Neuronal stem cell (in vitro differentiated cells): ENCODE results near the gene RABIF. TPM values are rescaled to one million over a fixed set of nuclear protein-coding genes. Genes with fewer than 3 reads are reported as not detected.
"Not testable (repeated sequence)": the region's sequence is repeated elsewhere in the genome, so short reads cannot be mapped to it uniquely, and the experiment has no call there.

Experiments used
- DNase-seq: peaks from one replicate; pipeline ENCODE4 v3.0.0-alpha.2; 2013; ENCODE audit warnings: low spot score
- H2AFZ ChIP-seq: one replicate; pipeline ENCODE4 v1.6.1; 2013; ENCODE audit warnings: mild to moderate bottlenecking, low read length, inconsistent platforms
- H2AK5ac ChIP-seq: 2 replicates; pipeline ENCODE4 v1.6.1; 2013; ENCODE audit warnings: low read depth, mild to moderate bottlenecking, inconsistent platforms, low read length, moderate library complexity, mixed read lengths
- H2BK120ac ChIP-seq: 2 replicates; pipeline ENCODE4 v1.6.1; 2013; ENCODE audit warnings: low read depth, mild to moderate bottlenecking, inconsistent platforms, low read length, moderate library complexity, mixed read lengths
- H2BK12ac ChIP-seq: one replicate; pipeline ENCODE4 v1.6.1; 2013; ENCODE audit warnings: low read length, inconsistent platforms
- H2BK15ac ChIP-seq: 2 replicates; pipeline ENCODE4 v1.6.1; 2013; ENCODE audit warnings: mild to moderate bottlenecking, low read length, inconsistent platforms, mixed read lengths
- H2BK5ac ChIP-seq: one replicate; pipeline ENCODE4 v1.6.1; 2013; ENCODE audit warnings: inconsistent platforms, mild to moderate bottlenecking, low read length, moderate library complexity
- H3K14ac ChIP-seq: one replicate; pipeline ENCODE4 v1.6.1; 2013; ENCODE audit warnings: low read length, inconsistent platforms
- H3K18ac ChIP-seq: 2 replicates; pipeline ENCODE4 v1.6.1; 2013; ENCODE audit warnings: low read length, inconsistent platforms
- H3K23ac ChIP-seq: 2 replicates; pipeline ENCODE4 v1.6.1; 2013; ENCODE audit warnings: low read depth, mild to moderate bottlenecking, mixed read lengths, low read length, inconsistent platforms; ENCODE audit not compliant: poor library complexity
- H3K27ac ChIP-seq: replicated peaks from 3 replicates; pipeline ENCODE4 v1.5.1; 2013; ENCODE audit warnings: low read length, inconsistent platforms
- H3K27me3 ChIP-seq, 3 experiments: 2 replicates each; pipeline ENCODE4 v1.6.1; 2013; ENCODE audit warnings: low read length in 3 of 3, mild to moderate bottlenecking in 2 of 3, inconsistent platforms in 1 of 3, low read depth in 1 of 3, mixed read lengths in 1 of 3, moderate library complexity in 1 of 3; ENCODE audit not compliant: control insufficient read depth in 3 of 3, insufficient read depth in 3 of 3
- H3K36me3 ChIP-seq, 2 donors: replicated peaks in 1 of 2; 2 replicates each; pipeline ENCODE4 v1.6.1; 2013; ENCODE audit warnings: low read length in 2 of 2; ENCODE audit not compliant: control insufficient read depth in 2 of 2, insufficient read depth in 2 of 2
- H3K4ac ChIP-seq: 2 replicates; pipeline ENCODE4 v1.6.1; 2013; ENCODE audit warnings: inconsistent platforms, mild to moderate bottlenecking, low read length, moderate library complexity
- H3K4me1 ChIP-seq, 2 donors: 1 replicate in 1 of 2; 2 replicates in 1 of 2; pipeline ENCODE4 v1.6.1; 2013; ENCODE audit warnings: low read length in 2 of 2, low read depth in 1 of 2; ENCODE audit not compliant: control insufficient read depth in 2 of 2, insufficient read depth in 1 of 2
- H3K4me2 ChIP-seq: one replicate; pipeline ENCODE4 v1.6.1; 2013; ENCODE audit warnings: mild to moderate bottlenecking, low read length, inconsistent platforms; ENCODE audit not compliant: insufficient read depth, poor library complexity, severe bottlenecking
- H3K4me3 ChIP-seq, 2 donors: 2 replicates each; pipeline ENCODE4 v1.5.1; 2013; ENCODE audit warnings: low read length in 2 of 2, mild to moderate bottlenecking in 2 of 2, inconsistent platforms in 1 of 2, moderate library complexity in 1 of 2
- H3K79me1 ChIP-seq: one replicate; pipeline ENCODE4 v1.6.1; 2013; ENCODE audit warnings: low read depth, mild to moderate bottlenecking, inconsistent platforms, low read length, moderate library complexity
- H3K9ac ChIP-seq: one replicate; pipeline ENCODE4 v1.6.1; 2013; ENCODE audit warnings: mild to moderate bottlenecking, low read depth, low read length, inconsistent platforms; ENCODE audit not compliant: poor library complexity
- H3K9me3 ChIP-seq, 2 donors: replicated peaks in 1 of 2; 2 replicates each; pipeline versions ENCODE3 to v1.6.1; 2013; ENCODE audit warnings: low read length in 2 of 2, mild to moderate bottlenecking in 2 of 2, inconsistent platforms in 1 of 2, low read depth in 1 of 2, mixed read lengths in 1 of 2, moderate library complexity in 1 of 2; ENCODE audit not compliant: control insufficient read depth in 2 of 2, insufficient read depth in 1 of 2
- H4K8ac ChIP-seq: one replicate; pipeline ENCODE4 v1.6.1; 2013; ENCODE audit warnings: low read depth, mild to moderate bottlenecking, inconsistent platforms, low read length, moderate library complexity
- H4K91ac ChIP-seq: one replicate; pipeline ENCODE4 v1.6.1; 2013; ENCODE audit warnings: low read length, low read depth, mild to moderate bottlenecking, inconsistent platforms; ENCODE audit not compliant: poor library complexity
- WGBS, 2 donors: extraction: QIAGEN DNeasy Blood & Tissue Kit; methylation state at CpG; one replicate each; pipeline ENCODE4 v1.1.7; 2013; ENCODE audit warnings: missing lambda C conversion rate in 2 of 2, mixed read lengths in 1 of 2; ENCODE audit not compliant: insufficient read length in 2 of 2, insufficient replicate concordance in 1 of 2; ENCODE audit errors: extremely low coverage in 2 of 2; 5-methylcytosine and 5-hydroxymethylcytosine counted together
- small RNA-seq: library from polyadenylated mRNA; stranded (forward); fragments of <200 nt; extraction: miRNeasy Mini kit (QIAGEN cat#:217004); gene quantifications from one replicate; pipeline ENCODE3, GENCODE V24; 2013; ENCODE audit not compliant: insufficient read depth

RABIF gene

GRCh38 chr1:202829223-202829622 lies 59.7 kb downstream of the RABIF start:
- H3K27me3 ChIP-seq = peaks cover 0 to 28% (median 0%) of the 10 kb centered on the region in 3 experiments
- not testable (repeated sequence) for H4K8ac ChIP-seq, H3K4me1 ChIP-seq, H2BK15ac ChIP-seq, H3K4me2 ChIP-seq, H2AFZ ChIP-seq, H2BK5ac ChIP-seq, H4K91ac ChIP-seq, H3K18ac ChIP-seq, H3K14ac ChIP-seq, H2BK120ac ChIP-seq, H3K9ac ChIP-seq, H3K4me3 ChIP-seq, H3K23ac ChIP-seq, H3K36me3 ChIP-seq, H2AK5ac ChIP-seq, H2BK12ac ChIP-seq, DNase-seq, H3K9me3 ChIP-seq, H3K27ac ChIP-seq, H3K79me1 ChIP-seq, H3K4ac ChIP-seq
- no CpG with 5 or more reads among the region's 9 CpGs for WGBS, 2 donors

Small RNAs within 50 kb of the gene (small RNA-seq; reads per million reads assigned to genes)
- not detected for gene RF00019
